Dermis blood vessel endothelial cell (primary cell): ENCODE data around the gene GPBP1L1. TPM values are rescaled to one million over a fixed set of nuclear protein-coding genes. Genes with fewer than 3 reads are reported as not detected.
"Not testable (repeated sequence)": the region's sequence is repeated elsewhere in the genome, so short reads cannot be mapped to it uniquely, and the experiment has no call there.

Source experiments
- DNase-seq: peaks from one replicate; pipeline ENCODE4 v3.0.0; 2010
- total RNA-seq: library from RNA; depleted of rRNA; stranded (reverse); fragments of >200 nt; gene quantifications from 2 replicates; pipeline ENCODE4 v1.2.3, GENCODE V29; 2014

Gene GPBP1L1
- total RNA-seq, 1 donor from 2014 or later: 120 TPM

GRCh38 chr1:45629035-45629434 is 57.3 kb downstream of the GPBP1L1 start:
- DNase-seq: peak; percentile 91

GRCh38 chr1:45623972-45624371 is 62.4 kb downstream of the GPBP1L1 start, which contains the start of gene CCDC17:
Gene CCDC17, minus strand, starts transcription at chr1:45624054. Its CDS starts 145 bp downstream, at chr1:45623909.
- no peak for DNase-seq

DNA sequence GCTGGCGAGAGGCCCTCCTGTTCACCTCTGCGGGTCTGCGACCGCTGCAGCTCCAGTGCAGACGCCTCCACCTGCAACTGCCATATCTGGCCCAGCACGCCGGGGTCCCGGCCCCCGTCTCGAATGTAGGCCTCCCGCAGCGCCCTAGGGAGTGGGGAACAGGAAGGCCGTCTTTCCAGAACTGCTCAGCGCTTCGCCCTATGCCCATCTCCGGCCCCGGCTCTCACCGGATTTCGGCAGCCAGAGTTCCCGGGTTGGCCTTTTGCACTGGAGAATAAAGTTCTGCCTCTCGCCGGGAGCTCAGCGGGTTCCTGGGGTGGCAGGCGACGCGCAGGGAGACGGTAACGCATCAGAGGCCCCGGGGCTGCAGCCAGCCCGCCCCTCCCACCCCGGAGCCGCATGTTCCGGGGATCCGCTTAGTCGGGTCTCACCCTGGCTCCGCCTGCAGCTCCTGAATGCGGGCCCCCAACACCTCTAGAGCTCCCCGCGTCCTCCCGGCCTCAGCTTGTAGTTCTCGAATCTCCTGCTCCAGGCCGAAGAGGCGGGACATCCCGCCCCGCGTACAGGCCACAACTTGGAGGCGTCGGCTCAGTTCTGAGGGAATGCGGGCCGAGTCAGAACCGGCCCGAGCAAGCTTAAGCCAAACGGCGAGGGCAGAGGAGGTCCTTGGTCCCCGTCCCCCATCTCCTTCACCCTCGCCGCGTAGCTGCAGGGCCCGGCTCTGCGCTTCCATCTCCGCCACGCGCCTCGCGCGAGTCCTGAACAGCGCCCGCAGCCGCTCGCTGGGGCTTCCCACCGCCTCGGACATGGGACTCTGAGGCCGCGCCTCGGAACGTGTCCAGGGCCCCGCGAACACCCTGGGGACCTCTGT is 63.6 kb downstream of the GPBP1L1 start:
- DNase-seq: no peak

- peak; percentile 35 for DNase-seq
Measured at GRCh38 chr1:45621895-45622523, 64.3 kb downstream of the GPBP1L1 start.

GRCh38 chr1:45621501-45621836 is 64.9 kb downstream of the GPBP1L1 start:
- peak; percentile 56 for DNase-seq

- peak; percentile 51 for DNase-seq
Measured at GRCh38 chr1:45620588-45621500, 65.5 kb downstream of the GPBP1L1 start.

DNA sequence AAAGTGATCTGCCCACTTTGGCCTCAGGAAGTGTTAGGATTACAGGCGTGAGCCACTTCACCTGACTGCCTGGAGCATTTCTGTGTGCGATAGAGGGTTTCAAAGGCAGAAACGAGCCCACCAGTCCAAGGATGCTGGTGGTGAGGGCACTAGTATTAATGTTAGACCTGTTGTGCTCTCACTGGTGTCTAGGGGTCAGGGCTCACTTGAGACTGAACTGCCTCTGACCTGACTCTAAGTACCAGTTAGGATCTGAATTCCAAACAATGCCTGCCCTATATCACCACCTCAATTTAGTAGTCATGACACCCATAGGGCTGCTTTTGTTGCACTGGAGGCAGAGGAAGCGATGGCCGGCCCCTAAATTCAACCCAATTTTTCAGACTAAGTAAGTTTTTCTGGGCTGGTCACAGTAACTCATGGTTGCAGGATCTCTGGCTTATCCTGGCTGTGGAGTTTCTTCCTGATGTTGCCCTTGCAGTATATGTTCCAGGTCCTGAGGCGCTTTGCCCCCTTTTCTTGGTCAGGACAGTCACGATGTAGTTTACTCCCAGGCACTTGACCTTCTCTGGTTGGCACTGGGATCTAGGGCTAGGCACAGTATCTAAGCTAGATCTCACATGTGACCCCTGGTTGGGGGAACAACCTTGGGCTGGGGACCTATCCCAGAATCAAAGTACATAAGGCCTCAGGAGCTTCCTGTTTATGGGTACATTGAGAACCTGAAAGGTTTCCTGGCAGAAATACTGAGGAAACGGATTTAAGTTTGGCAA is 67.0 kb downstream of the GPBP1L1 start:
- peak; percentile 39 for DNase-seq

DNA sequence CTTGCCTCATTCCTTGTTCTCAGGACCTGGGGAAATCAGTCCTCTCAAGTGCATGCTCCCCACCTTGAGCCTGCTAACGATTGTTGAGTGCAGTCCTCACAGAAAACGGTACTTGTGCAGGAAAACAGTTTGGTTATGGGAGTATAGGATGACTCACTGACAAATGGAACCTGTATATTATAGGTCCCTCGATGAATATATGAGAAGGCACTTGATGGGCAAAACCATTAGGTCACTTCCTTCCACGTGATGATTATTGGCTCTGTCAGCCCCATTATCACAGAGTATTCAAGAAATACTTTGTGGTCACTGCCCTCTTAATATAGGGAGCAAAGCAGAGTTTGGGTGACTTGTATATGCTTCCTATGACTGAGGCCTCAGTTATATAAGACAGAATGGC is 68.7 kb downstream of the GPBP1L1 start:
- DNase-seq: peak; percentile 81

DNA sequence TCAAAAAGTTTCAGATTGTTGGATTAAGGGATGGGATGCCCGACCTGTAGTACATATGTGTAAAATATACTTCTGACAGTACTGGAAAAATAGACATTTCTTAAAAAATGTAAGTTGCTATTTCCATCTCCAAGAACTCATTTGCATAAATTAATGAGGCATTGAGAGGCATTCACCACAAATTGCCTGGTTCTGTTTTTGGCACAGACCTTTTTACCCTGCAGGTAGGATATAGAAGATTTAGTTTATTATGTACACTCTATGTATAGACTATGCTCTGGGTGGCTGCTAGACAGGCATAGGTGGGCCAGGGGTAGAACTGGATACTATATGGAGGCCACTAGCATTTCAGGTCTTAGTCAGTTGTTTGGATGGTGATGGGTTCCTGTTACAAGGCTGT is 70.4 kb downstream of the GPBP1L1 start:
- no peak for DNase-seq

DNA sequence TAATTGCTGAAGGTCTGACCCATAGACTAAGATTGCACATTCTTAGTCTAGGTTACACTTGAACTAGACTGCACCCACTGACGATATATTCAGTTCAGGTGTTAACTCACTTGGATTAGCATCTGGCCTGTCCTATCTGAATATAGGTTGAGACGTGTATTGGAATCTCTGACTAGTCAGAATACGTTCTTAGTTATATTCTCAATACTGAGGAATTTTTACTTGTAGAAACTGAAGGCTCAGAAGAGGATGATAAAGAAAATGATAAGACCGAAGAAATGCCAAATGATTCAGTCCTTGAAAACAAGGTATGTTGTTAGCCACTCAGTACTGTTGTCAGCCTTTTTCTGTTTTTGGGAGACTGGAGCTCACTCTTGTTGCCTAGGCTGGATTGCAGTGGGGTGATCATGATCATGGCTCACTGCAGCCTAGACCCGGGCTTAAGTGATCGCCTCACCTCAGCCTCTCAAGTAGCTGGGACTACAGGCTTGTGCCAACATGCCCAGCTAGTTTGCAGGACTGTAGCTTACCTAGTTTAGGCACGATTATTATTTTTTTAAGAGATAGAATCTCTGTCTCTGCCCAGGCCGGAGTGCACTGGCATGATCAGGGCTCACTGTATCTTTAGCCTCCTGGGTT is 73.3 kb downstream of the GPBP1L1 start:
- DNase-seq: no peak

GRCh38 chr1:45610589-45611226 is 75.6 kb downstream of the GPBP1L1 start:
- DNase-seq: no peak

DNA sequence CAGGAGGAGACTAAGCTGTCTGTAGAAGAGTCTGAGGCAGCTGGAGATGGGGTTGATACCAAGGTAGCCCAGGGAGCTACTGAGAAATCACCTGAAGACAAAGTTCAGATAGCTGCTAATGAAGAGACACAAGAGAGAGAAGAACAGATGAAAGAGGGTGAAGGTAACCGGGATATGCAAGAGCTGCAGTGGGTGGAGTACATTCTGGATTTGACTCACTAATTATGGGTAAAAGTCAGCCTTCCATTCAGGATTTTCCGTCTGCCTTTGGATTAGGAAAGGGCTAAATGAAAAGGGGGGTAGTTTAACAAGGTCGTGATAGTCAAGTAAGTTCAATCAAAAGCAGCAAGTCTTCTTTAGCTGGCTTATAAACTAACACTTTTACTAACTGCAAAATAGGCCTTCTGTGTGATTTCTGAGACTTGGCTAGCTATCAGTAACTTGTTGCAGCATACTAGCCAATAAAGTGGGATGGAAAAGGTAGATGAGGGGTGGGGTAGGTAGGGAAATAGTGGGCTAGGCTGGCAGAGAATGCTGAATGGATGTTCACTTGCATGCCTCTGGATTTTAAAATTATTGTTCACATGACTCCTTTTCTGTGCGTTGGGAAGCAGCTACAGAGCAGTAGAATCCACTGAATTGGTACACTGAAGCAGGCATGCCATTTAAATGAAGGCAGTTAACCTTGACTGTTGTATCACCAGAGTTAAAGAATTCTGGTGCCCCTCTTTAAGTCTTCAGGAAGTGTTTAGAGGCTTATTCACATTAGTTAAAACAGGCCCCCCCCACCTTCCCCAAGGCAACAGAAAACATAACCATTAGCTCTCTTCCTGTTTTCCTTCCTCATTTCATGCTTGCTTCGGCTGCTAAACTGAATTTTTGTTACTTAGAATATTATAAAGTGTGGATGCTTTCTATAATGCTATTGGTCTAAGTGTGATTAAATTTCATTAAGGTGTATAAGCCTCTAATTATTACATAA is 77.9 kb downstream of the GPBP1L1 start:
- DNase-seq: peak; percentile 84

GRCh38 chr1:45607404-45608074 is 78.8 kb downstream of the GPBP1L1 start:
- DNase-seq: no peak

GRCh38 chr1:45604239-45604638 is 82.1 kb downstream of the GPBP1L1 start:
- no peak for DNase-seq

DNA sequence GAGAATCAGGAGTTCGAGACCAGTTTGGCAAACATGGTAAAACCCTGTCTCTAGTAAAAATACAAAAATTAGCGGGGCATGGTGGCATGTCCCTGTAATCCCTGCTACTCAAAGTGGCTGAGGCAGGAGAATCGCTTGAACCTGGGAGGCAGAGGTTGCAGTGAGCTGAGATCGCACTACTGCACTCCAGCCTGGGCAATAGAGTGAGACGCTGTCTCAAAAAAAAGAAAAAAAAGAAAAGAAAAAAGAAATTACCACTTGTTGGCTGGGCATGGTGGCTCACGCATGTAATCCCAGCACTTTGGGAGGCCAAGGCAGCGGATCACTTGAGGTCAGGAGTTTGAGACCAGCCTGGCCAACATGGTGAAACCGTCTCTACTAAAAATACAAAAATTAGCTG is 89.6 kb downstream of the GPBP1L1 start:
- DNase-seq: not testable (repeated sequence)

GRCh38 chr1:45594412-45594811 is 91.9 kb downstream of the GPBP1L1 start:
- no peak for DNase-seq

GRCh38 chr1:45589861-45590260 is 96.5 kb downstream of the GPBP1L1 start:
- no peak for DNase-seq

DNA sequence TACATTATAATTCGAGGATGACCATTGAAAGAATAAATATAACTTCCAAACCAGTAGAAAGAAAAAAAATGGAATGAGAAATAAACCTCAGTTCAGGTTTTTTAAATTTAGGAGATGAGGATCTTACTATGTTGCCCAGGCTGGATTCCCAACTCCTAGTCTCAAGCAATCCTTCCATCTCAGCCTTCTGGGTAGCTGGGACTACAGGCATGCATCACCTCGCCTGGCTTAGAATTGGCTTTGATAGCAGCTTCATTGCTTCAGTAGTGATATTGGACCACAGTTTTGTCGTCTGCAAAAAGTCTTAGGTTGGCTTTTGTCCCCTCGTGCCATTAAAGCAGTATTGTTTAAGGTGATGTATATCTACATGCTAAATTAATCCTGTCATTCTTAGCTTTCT is 99.6 kb downstream of the GPBP1L1 start:
- DNase-seq: no peak

DNA sequence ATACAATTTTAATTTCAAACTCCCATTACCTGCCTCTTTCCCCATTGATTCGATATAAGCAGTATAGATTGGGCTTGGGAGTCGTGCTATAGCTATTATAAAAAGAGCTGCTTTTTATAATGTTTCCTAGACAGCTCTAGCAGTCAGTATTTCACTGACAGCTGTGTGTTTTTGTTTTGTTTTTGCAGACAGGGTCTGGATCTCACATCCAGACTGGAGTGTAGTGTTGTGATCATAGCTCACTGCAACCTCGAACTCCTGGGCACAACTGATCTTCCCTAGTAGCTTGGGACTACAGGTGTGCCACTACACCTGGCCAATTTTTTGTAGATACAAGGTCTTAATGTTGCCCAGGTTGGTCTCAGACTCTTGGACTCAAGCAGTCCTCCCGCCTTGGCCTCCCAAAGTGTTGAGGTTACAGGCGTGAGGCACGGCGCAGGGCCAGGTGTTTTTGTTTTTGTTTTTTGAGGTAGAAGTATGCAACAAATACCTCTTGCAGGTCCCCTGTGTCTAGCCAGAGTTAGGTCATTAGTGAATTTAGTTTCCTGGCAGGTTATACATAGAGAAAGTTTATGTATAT is 100.7 kb downstream of the GPBP1L1 start:
- no peak for DNase-seq
